Gastrocnemius medialis (tissue), 4 donors: ENCODE data around the gene STAT6. TPM values are rescaled to one million over a fixed set of nuclear protein-coding genes. Genes with fewer than 3 reads are reported as not detected.

Source experiments
- ATAC-seq, 2 donors: fragments of 150-250 bp; one replicate each; pipeline ENCODE4 v1.9.1; 2016
- DNase-seq, 2 donors: peaks; one replicate each; pipeline ENCODE4 v3.0.0-alpha.2; 2019
- H3K27ac ChIP-seq, 4 donors: fragments of 200-600 bp; sonication (generic); 1 replicate in 1 of 4; 2 replicates in 3 of 4; pipeline ENCODE4 v1.5.1; 2016 to 2018; ENCODE audit warnings: mild to moderate bottlenecking in 2 of 4, moderate library complexity in 1 of 4
- H3K27me3 ChIP-seq, 3 donors: fragments of 200-600 bp; sonication (generic) in 2 of 3; 1 replicate in 1 of 3; 2 replicates in 2 of 3; pipeline versions ENCODE4 v1.5.1 to v1.6.0; 2016 to 2019; ENCODE audit warnings: mild to moderate bottlenecking in 1 of 3, moderate library complexity in 1 of 3
- H3K36me3 ChIP-seq, 2 donors: fragments of 200-600 bp; sonication (generic) in 1 of 2; one replicate each; pipeline ENCODE4 v1.5.1; 2017 to 2018
- H3K4me1 ChIP-seq, 2 donors: fragments of 200-600 bp; sonication (generic) in 1 of 2; one replicate each; pipeline ENCODE4 v1.5.1; 2016 to 2017; ENCODE audit warnings: mild to moderate bottlenecking in 2 of 2
- H3K4me3 ChIP-seq, 4 donors: fragments of 200-600 bp; sonication (generic) in 3 of 4; 1 replicate in 1 of 4; 2 replicates in 3 of 4; pipeline ENCODE4 v1.5.1; 2016 to 2019; ENCODE audit warnings: mild to moderate bottlenecking in 2 of 4
- H3K9me3 ChIP-seq, 3 donors: fragments of 200-600 bp; sonication (generic) in 2 of 3; 1 replicate in 1 of 3; 2 replicates in 2 of 3; pipeline ENCODE4 v1.5.1; 2016 to 2019
- POLR2A ChIP-seq, 2 donors: fragments of 450-650 bp; IDR thresholded peaks; one replicate each; pipeline ENCODE4 v1.6.1; 2017; ENCODE audit warnings: antibody characterized with exemption in 2 of 2, mild to moderate bottlenecking in 2 of 2, moderate library complexity in 2 of 2
- in situ Hi-C, 4 donors: fragments of 200-750 bp; cut with MboI; loops; one replicate each; pipeline versions ENCODE4 v1.15.0 to v1.8.0; 2017; ENCODE audit warnings: low sequenced_read_pairs in 4 of 4
- intact Hi-C: fragments of 100-400 bp; cut with DNase I; formaldehyde crosslinking; loops from one replicate; pipeline ENCODE4 v1.15.1; 2023; ENCODE audit warnings: low total_unique reads
- total RNA-seq, 4 donors: library from RNA; depleted of rRNA; stranded (reverse); fragments of >200 nt; gene quantifications; one replicate each; pipeline versions ENCODE4 v1.1.0 to v1.2.3, GENCODE V29; 2016
- TF ChIP-seq, protein P1 (sequence below), 5 experiments: fragments of 450-650 bp in 3 of 5; fragments of 200-600 bp in 2 of 5; sonication (generic) in 2 of 5; IDR thresholded peaks in 4 of 5; conservative IDR thresholded peaks in 1 of 5; 1 replicate in 4 of 5; 2 replicates in 1 of 5; pipeline ENCODE4 v1.5.1; 2016 to 2019; ENCODE audit warnings: antibody characterized with exemption in 5 of 5, mild to moderate bottlenecking in 3 of 5, moderate library complexity in 3 of 5

Gene STAT6
- total RNA-seq, 4 donors from 2014 or later: 12.5 to 17.4 (median 14.4) TPM

DNA sequence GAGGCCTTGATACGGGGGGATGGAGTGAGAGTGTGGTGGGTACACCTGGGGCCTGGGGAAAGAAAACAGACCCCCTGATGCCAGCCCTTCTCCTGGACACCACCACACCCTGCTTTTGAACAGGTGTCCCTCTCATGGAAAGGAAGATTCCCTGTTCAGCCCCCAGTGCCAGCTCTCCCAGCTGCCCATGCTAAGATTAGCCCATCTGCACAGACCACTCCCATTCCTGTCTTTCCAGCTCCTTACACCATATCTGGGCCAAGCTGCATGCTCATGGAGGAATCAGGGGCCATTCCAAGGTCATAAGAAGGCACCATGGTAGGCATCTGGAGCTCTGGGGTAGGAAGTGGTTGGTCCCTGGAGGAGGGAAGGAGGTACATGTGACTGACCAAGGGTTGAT lies 12.6 kb downstream of the STAT6 start:
- Histone ChIP-seq H3K27me3 (no peaks in the 10 kb centered on the region), H3K27ac (no peak overlapping the region), H3K36me3 (peaks cover 0 to 4% of the 10 kb centered on the region in 2 donors), H3K4me3 (no peak overlapping the region), H3K9me3 (no peaks in the 10 kb centered on the region), H3K4me1 (peaks cover 0 to 7% of the 10 kb centered on the region in 2 donors)
- DNase-seq (no peak), ATAC-seq (no peak)
- no peak for TF ChIP-seq POLR2A (IDR thresholded peaks at IDR 0.05)
- TF ChIP-seq, protein P1, sequence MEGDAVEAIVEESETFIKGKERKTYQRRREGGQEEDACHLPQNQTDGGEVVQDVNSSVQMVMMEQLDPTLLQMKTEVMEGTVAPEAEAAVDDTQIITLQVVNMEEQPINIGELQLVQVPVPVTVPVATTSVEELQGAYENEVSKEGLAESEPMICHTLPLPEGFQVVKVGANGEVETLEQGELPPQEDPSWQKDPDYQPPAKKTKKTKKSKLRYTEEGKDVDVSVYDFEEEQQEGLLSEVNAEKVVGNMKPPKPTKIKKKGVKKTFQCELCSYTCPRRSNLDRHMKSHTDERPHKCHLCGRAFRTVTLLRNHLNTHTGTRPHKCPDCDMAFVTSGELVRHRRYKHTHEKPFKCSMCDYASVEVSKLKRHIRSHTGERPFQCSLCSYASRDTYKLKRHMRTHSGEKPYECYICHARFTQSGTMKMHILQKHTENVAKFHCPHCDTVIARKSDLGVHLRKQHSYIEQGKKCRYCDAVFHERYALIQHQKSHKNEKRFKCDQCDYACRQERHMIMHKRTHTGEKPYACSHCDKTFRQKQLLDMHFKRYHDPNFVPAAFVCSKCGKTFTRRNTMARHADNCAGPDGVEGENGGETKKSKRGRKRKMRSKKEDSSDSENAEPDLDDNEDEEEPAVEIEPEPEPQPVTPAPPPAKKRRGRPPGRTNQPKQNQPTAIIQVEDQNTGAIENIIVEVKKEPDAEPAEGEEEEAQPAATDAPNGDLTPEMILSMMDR (IDR thresholded peaks at IDR 0.05 in 4 of 5, conservative IDR thresholded peaks at IDR 0.05 in 1 of 5): no peak
- intact Hi-C loops (no loop called here), in situ Hi-C loops (no loop called here)

DNA sequence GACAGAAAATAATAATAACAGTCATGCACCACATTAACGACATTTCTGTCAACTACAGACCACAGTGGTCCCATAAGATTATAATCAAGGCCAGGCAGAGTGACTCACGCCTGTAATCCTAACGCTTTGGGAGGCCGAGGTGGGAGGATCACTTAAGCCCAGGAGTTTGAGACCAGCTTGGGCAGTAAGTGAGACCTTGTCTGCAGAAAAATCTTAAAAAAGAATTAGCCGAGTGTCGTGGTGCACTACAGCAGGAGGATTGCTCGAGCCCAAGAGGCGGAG lies 13.7 kb downstream of the STAT6 start:
- TF ChIP-seq, protein P1 (IDR thresholded peaks at IDR 0.05 in 4 of 5, conservative IDR thresholded peaks at IDR 0.05 in 1 of 5): no peak
- no peak for TF ChIP-seq POLR2A (IDR thresholded peaks at IDR 0.05)
- H3K27ac ChIP-seq: no peak overlapping the region

DNA sequence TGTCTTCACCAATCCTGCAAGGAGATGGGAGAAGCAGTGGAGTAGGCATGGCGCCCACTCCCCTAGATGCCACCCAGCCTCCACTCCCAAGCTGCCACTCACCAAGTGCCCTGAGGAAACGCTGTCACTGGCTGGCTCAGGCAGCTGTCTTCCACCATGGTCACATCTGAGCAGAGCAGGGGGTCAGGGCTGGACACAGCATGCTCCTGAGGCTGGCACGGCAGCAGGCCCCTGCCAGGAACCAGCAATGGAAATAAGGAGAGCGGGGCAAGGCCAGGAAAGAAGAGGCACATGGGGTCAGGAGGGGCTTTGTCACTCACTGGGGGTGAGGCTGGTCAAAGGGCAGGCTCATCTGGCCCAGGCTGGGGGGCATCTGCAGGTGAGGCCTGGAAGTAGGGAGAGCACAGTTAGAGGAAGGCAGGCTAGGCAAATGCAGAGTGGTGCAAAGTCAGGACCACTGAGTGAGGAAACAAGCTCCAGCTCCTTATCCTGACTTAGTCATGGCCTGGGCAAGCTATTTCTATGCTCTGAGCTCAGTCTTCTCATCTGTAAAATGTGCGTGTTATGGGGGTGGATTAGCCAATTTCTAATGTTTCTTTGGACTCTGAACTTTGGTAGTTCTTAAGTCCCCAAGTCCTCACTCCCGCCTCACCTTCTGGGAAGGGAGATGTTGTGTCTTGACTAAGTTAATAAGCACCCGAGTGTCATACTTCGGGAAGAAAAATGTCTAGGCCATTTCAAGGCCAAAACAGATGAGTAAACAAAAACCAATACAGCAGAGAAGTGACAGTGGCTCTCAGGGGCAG lies 14.2 kb downstream of the STAT6 start:
- no peak overlapping the region for H3K4me3 ChIP-seq
- no peak for DNase-seq
- in situ Hi-C loops (no loop called here), intact Hi-C loops (no loop called here)
- peaks cover 0 to 4% of the 10 kb centered on the region in 2 donors for H3K36me3 ChIP-seq
- no peak for ATAC-seq
- no peaks in the 10 kb centered on the region for H3K27me3 ChIP-seq
- TF ChIP-seq, protein P1 (IDR thresholded peaks at IDR 0.05 in 4 of 5, conservative IDR thresholded peaks at IDR 0.05 in 1 of 5): no peak
- TF ChIP-seq POLR2A (IDR thresholded peaks at IDR 0.05): no peak
- H3K9me3 ChIP-seq: no peaks in the 10 kb centered on the region
- no peak overlapping the region for H3K27ac ChIP-seq
- peaks cover 0 to 9% of the 10 kb centered on the region in 2 donors for H3K4me1 ChIP-seq

More for the DNA sequence above, 13.7 kb downstream of the STAT6 start:
- peaks cover 0 to 4% of the 10 kb centered on the region in 2 donors for H3K36me3 ChIP-seq
- no peaks in the 10 kb centered on the region for H3K27me3 ChIP-seq
- intact Hi-C loops (no loop called here), in situ Hi-C loops (no loop called here)
- ATAC-seq (no peak), DNase-seq (no peak)
- no peaks in the 10 kb centered on the region for H3K9me3 ChIP-seq
- H3K4me1 ChIP-seq: peaks cover 0 to 9% of the 10 kb centered on the region in 2 donors
- no peak overlapping the region for H3K4me3 ChIP-seq

DNA sequence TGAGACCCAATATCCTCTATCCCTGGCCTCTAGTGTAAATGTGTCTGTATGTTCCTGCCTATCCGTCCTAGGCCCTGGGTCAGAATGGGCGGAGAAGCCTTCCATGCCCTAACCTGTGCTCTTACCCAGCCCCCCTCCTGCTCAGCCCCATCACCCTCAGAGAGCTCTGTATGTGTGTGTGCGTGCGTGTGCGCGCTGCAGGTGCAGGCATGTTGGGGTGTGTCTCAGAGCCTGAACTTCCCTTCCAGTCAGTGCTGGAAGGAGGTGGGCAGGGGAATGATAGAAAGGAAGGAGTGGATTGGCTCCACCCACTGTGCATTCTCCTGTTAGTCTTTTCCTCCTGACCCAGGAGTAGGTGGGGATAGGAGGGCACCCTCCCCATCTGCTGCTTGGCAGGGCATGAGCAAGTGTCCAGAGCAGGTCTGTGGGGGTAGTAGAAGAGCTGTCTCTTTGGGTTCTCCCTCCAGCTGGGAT lies 15.0 kb downstream of the STAT6 start:
- Histone ChIP-seq H3K4me1 (peaks cover 0 to 13% of the 10 kb centered on the region in 2 donors), H3K4me3 (no peak overlapping the region), H3K36me3 (peaks cover 0 to 12% of the 10 kb centered on the region in 2 donors), H3K9me3 (no peaks in the 10 kb centered on the region), H3K27me3 (no peaks in the 10 kb centered on the region), H3K27ac (no peak overlapping the region)
- in situ Hi-C loops (no loop called here), intact Hi-C loops (no loop called here)
- DNase-seq: no peak
- TF ChIP-seq POLR2A (IDR thresholded peaks at IDR 0.05): no peak
- TF ChIP-seq, protein P1 (IDR thresholded peaks at IDR 0.05 in 4 of 5, conservative IDR thresholded peaks at IDR 0.05 in 1 of 5): no peak
- no peak for ATAC-seq
